HG02943 (cell line): Measurements from ENCODE around the gene PANK2.
"Not testable (repeated sequence)": the region's sequence is repeated elsewhere in the genome, so short reads cannot be mapped to it uniquely, and the experiment has no call there.

Experiments
- ATAC-seq: cut with Tn5 transposase; IDR thresholded peaks from one replicate; pipeline ENCODE4 v1.9.1; 2021; ENCODE audit warnings: mild to moderate bottlenecking, low read depth, moderate library complexity; ENCODE audit not compliant: unreplicated experiment

The PANK2 gene

DNA sequence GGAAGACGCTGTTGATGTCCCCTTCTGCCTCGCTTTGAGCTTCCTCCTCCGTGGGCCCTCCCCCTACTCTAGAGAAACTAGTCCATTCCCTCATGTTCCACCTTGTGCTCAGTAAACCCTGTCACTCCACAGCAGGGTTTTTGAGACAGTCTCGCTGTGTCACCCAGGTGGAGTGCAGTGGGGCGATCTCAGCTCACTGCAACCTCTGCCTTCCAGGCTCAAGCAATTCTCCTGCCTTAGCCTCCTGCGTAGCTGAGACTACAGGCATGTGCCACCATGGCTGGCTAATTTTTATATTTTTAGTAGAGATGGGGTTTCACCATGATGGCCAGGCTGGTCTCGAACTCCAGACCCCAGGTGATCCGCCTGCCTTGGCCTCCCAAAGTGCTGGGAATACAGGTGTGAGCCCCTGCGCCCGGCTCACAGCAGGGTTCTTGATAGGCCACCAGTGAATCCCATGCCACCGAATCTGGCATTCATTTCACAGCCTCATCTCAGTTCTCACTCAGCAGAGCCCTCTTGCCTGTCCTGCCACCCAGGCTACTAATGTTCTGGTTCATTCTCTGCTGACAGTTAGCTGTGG is 36.0 kb downstream of the PANK2 start:
- ATAC-seq = no peak

DNA sequence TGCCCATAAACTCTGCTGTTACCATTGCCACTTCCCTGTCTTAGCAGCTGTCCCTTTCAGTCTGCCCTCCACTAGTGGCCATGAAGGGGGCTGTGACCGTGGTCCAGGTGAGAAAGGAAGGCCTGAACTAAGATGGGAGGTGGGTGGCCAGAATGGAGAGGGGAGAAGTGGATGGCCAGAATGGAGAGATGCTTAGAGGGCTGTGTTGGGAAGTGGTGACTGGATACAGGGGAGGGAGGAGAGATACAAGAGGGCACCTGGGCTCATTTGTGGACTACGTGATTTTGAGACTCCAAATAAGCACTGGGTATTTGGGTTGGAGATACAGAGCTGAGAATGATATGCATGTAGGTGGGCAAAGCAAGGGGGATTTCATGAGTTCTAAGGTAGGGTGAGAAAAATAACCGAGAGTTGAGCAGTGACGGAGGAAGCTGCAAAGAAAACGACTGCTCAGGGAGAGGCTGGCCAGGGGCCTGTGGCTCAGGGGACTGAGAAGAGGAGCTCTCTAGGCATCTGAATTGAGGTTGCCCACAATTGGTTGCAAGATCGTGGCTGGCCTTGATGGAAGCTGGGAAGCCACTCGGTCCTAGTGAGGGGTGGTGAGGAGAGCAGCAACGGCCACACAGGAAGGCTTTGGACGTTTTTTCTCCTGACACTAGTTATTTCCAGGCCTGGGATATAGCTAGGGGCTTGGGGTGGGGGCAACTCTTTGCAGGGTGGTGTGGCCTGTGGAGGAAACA is 36.9 kb downstream of the PANK2 start:
- no peak for ATAC-seq

DNA sequence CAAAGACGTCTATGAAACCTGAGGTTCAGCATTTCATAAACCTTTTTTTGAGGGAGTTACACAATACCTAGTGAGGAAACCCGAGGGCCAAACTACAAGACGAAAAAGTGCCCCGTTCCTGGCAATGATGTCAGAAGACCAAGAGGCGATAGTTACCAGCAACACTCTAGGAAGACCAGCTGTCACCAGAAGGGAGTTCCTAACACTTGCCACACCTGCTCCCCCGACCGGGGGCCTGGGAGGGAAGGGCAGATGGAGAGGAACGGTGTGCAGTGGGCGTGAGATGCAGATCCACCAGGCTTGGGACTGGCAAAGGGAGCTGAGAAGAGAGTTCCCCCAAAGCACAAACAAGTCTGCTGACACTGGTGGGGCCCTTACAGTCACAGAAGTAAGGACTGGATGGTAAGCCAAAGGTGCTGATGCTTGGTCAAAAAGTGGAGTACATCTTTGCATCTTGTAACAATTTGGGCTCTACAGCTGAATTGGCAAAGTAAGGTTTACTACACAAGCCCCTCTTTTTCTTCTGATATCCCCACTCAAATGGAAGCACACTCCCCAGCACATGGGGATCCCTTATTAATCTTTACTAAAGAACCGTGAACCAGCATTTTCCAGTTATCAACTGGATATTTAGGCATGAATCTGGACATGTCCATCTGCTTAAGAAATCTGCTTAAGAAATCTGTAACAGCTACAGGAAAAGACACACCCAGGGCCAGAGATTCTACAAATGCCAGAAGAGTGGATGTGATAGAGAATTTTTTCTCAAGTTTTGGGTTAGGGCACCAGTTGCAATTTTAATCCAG is 38.5 kb downstream of the PANK2 start:
- no peak for ATAC-seq

DNA sequence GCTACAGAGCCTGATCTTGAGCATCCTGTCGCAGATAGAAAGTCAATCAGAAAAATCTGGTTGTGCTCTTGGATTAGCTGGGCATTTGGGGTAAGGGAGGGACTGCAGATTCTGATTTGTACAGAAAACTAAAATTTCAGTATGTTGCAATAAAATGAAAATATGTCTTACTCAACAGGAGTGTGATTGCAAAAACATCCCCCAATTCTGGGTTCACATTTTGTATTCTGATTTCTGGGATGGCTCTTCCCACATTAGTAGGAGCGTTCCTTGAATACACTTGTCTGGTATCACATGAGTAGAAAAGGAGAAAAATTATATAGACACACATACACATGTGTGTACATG is 40.5 kb downstream of the PANK2 start:
- ATAC-seq = no peak

DNA sequence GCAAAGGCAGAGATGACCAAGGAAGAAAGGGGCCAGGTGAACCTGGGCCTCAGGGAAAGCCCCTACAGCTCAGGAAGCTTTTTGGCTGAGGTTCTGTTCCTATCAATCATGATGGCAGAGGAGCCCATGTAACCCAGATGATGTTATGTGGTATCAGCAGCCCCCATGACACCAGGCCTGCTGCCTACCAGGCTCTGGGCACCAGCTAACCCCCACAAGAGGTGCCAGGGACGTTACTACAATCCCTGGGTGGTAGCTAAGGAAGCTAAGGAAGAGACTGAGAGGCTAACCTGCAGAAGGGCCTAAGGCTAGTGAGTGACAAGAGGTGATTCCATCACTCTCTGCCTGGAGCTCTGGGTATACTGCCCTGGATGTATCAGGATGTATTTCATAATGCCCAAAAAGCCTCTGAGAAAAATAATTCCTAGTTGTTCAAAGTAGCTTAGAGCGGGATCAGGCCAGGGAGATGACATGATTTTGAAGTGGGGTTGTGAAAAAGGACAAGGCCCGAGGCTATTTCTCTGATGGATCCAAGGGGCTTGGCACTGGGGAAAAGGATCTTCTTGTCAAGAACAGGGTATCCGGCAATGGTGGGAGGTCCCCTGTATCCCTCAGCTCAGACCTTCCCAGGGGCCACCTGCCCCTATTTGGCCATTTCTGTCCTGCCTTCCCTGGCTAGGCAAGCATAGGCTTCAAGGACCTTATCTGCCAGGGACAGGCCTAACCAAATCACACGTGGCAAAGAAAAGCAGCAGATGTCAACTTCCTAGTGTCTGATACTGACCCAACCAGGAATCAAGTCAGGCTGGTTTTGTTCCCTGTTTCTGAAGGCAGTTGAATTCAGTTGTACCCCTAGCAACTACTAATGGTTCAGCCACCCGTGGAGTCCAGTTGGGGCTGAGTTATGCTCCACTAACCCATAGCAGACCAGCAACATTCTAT is 41.3 kb downstream of the PANK2 start:
- no peak for ATAC-seq

DNA sequence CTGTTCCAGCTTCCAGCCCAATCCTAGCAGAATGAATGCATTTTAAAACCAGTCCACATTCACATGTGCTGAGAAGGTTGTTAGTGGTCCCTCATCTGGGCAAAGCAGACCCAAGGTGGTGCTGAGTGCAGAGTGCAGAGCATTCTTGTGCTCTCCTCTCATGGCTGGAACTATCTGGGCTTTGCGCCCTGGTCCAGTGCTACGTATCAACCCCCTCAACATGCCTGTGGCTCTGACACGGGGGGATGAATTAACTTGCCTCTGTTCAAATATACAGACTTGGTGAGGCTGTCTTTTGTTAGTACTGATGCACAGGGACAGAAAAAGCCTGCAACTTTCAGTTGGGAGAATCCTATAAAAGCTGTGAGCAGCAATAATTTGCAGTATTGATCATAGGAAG is 42.5 kb downstream of the PANK2 start:
- no peak for ATAC-seq

DNA sequence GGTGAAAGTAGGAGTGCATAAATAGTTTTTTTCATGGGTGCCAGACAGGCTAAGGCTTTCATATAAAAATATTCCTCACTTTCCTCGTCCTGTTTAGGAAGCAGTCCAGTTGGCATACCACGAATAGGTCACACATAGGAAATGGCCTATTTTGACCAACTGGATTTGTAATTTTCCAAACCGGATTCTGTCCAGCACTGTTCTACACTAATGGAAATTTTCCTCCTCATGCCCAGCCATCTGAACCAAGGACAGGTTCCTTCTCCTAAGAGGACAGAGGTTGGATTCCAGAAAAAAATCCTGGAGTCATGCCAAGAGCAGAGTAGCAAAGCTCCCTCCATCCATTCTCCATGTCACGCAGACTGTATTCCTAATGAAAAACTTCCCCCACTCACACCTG is 43.1 kb downstream of the PANK2 start:
- ATAC-seq = no peak

DNA sequence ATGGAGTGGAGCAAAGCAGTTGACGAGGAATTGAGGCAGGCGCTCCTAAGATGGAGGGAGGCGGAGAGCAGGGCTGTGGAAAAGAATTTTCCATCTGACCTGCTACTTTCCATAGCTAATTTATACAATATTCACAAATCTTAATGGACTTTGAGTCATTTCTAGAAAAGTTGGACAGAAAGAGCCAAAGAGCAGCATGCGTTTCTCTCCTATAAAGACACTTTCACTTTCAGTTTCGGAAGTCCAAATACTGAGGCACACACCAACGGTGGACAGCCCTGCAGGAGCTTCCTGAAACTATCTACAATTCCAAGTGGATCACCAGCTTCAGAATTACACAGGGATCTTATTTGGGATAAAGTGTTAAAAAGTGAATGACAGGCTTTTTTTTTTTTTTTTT is 43.5 kb downstream of the PANK2 start:
- no peak for ATAC-seq

DNA sequence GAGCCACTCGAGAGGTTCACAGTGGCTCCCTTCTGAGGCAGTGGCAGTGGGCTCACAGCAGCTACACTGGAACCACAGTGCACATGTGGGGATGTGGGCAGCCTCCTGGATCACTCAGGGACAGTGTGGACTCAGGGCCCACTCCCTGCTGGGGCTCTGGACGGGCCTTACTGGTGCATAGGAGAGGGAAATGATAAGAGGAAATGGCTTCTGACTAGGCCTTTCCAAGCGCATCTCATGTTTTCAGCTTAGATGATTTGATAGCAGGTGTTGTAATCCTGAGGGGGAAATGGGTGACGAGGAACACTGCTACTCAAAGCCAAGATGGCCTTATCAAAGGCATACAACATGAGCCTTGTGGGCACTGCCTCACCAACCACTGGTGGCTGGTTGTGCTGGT is 44.0 kb downstream of the PANK2 start:
- ATAC-seq = no peak

DNA sequence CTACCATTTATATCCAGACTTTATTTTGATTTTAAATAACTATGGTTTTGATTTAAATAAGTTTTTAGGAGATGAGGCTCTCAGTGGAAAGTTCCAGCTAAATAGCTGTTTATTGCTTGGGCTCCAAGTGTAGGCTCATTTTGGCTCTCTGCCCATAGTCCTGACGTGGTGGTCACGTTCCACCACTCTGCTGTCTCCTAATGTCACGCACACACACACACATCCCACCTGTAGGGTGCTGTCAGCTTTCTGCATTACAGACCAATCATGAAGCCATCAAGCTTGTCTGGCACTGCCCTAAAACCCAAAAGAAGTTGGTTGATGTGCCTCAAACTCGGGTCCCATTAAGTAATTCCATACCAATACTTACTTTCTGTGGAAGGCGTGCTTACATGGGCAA is 45.4 kb downstream of the PANK2 start:
- ATAC-seq = no peak

DNA sequence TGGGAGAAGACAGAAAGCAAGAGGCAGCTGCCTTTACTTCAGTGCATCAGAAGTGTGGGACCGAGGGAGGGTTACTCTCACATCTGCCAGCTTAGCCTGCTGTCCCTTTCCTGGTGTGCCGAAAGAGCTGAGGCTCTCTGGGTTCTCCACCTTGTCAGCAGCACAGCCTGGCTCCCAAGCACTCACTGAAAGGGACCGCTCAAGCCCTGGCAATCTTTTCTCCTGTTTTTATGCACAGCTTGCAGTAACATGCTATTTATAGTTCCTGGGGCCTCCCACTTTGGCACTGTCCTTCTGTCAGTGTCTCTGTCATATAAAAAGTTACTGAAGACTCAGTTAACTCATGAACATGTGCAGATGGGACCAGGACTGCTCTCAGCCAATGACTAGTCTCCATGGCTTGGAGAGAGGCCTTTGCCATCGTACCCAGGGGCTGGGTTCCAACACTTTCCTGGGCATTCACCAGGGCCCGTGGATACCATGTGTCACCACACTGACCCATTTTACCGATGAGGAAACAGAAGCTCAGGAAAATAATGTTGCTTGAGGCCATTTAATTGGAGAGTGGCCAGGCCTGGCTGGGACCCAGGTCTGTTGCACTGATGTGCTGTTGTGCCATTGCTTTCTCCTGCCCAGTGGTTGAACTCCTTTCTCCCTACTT is 46.2 kb downstream of the PANK2 start:
- ATAC-seq = no peak

DNA sequence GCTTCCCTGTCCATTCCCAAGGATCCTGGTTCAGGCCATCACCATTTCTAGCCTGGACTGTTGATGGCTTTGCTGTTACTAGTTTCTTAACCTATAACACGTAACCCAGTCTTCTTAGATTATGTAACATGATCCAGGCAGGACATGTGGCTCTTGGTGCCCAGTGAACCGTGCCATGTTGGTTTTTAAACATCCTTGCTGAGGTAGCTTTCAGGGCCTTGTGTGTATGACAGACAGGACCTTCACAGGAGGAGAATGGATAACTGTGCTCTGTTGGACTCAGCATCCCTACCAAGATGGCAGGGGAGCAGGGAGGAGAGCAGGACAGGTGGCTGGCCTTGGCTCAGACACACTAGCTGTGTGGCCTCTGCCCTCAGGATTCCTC is 46.8 kb downstream of the PANK2 start:
- no peak for ATAC-seq

DNA sequence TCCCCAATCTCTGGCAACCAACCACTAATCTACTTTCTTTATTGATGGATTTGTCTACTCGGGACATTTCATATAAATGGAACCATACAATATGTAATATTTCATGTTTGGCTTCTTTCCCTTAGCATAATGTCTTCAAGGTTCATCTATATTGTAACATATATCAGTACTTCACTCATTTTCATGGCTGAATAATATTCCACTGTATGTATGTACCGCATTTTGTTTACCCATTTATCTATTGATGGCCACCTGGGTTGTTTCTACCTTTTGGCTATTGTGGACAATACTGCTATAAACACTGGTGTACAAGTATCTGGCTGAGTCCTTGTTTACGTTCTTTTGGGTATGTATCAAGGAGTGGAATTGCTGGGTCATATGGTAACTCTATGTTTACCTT is 48.4 kb downstream of the PANK2 start:
- ATAC-seq = no peak

DNA sequence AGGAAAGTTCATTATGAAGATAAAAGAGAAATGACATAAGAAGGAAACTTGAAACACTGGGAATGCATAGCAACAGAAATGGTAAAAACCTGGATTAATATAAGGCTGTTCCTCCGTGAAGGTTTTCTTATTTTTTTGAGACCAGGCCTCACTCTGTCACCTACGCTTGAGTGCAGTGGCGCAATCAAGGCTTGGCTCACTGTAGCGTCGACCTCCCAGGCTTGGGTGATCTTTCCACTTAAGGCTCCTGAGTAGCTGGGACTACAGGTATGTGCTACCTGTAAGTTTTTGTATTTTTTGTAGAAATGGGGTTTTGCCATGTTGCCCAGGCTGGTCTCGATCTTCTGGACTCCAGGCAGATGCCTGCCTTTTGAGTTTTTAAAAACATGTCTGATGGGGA is 51.7 kb downstream of the PANK2 start:
- no peak for ATAC-seq

DNA sequence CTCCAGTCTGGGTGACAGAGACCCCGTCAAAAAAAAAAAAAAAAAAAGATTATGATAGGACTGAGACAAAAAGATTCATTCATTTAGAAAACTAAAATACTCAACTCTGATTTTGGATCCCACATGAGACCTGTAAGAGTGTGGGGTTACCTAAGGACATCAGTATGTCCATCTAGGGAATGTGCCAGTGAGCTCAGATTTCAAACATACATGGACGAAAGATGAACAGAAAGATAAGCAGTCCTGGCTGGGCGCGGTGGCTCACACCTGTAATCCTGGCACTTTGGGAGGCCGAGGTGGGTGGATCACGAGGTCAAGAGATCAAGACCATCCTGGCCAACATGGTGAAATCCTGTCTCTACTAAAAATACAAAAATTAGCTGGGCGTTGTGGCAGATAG is 57.5 kb downstream of the PANK2 start:
- ATAC-seq = not testable (repeated sequence)

DNA sequence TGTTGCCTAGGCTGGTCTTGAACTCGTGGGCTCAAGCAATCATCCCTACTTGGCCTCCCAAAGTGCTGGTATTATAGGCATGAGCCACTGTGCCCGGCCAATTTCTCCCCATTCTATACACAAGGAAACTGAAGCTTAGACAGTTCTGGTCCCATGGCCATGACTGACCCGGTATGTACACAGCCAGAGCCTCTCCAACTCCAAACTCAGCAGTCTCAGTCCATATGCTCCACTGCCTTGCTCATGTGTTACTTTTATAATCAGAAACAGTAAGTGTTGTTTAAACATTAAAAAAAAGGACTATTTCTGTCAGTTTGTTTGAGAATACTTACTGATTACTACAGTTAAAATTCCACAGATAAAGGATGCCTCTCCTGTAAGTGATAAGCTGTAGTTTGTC is 75.5 kb downstream of the PANK2 start:
- no peak for ATAC-seq

DNA sequence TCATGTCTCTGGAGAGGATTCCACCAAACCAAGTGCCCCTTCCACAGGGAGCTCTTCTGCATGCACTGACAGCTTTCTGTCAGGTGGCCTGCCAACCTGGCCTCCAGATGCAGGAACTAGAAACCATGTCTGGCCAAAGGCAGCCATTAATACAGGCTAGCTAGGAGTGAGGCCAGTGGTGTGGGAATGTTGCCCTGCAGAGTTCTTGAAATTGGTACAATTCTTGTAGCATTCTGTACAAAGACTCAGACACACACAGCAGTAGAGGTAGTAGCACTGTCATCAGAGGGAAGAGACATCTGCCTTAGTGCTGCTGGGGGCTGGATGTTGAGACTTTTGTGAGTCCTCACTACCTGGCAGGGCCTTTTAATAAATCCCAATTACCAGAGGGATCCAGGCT is 77.4 kb downstream of the PANK2 start:
- ATAC-seq = no peak

DNA sequence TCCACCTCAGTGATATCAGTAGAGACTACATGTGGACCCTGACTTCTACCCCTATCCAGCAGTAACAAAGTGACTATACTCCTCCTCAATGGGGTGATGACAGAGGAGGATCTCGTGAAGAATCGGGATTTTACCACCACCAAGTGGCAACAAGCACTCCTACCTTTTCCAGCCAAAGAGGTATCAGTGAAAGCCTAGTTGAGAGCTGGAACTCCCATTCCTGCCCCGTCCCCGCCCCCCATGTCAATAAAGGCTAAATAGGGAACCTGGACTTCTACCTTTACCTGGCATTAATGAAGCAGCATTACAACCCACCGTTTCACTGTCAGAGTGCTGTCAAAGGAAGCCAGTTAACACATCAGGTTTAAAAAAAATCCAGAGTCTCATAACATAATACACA is 80.8 kb downstream of the PANK2 start:
- ATAC-seq = no peak

DNA sequence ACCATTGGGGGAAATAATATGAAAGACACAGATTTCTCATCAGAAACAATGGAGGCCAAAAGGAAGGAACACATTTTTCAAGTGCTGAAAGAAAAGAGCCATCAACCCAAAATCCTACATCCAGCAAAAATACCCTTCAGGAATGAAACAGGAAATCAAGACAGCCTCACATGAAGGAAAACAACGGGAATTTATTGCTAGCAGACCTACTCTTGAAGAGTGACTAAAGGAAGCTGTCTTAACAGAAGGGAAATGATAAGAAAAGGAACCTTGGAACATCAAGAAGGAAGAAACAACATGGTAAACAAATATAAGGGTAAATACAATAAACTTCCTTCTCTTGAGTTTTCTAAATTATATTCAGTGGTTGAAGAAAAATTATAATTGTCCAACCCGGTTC is 82.0 kb downstream of the PANK2 start:
- no peak for ATAC-seq

DNA sequence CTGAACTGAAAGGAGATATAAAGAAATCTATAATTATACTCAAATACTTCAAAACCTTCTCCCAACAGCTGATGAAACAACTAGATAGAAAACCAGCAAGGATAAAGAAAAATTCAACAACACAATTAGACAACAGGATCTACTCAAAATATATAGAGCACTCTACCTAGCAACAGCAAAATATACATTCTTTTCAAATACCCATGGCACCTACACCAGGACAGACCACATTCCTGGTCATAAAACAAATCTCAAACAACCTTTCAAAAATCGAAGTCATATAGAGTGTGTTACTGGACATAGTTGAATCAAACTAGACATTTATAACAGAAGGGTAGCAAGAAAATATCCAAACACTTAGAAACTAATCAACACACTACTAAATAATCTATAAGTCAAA is 83.0 kb downstream of the PANK2 start:
- ATAC-seq = no peak
